ENCODE results near the gene SH3PXD2B. TPM values are rescaled to one million over a fixed set of nuclear protein-coding genes. Genes with fewer than 3 reads are reported as not detected.

SH3PXD2B gene
- total and polyA plus RNA-seq, 2 of the 13 experiments (the other 11 are each of a cell fraction or from before 2014, with no cell fraction given) = 3.4 to 4.6 TPM

DNA sequence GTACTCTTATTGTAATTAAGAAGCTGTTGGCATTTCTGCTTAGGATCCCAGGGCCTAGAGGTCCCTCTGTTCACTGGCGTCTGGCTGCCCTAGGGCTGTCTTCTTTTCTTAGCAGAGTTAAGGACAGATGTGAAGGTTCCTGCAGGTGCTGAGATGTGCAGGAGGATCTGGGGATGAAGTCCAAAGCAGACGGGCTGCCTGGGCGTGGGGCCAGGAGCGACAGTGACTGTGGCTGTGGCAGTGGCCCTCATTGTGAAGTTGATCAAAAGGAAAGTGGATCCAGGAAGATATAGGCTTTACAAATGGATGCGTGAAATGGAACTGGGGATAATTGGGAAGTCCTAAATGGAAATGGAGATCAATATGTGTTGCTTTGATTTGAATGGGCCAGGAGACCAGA lies 19.1 kb upstream of the SH3PXD2B start (continued):
- TF ChIP-seq, protein P1, sequence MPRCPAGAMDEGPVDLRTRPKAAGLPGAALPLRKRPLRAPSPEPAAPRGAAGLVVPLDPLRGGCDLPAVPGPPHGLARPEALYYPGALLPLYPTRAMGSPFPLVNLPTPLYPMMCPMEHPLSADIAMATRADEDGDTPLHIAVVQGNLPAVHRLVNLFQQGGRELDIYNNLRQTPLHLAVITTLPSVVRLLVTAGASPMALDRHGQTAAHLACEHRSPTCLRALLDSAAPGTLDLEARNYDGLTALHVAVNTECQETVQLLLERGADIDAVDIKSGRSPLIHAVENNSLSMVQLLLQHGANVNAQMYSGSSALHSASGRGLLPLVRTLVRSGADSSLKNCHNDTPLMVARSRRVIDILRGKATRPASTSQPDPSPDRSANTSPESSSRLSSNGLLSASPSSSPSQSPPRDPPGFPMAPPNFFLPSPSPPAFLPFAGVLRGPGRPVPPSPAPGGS (CRISPR knock-in tag; IDR thresholded peaks at IDR 0.05) = no peak
- no peak for TF ChIP-seq MIER3 (CRISPR knock-in tag; IDR thresholded peaks at IDR 0.05; ENCODE audit: borderline replicate concordance)
- TF ChIP-seq RFX3 (CRISPR knock-in tag; IDR thresholded peaks at IDR 0.05) = no peak
- TF ChIP-seq KLF13 (CRISPR knock-in tag; IDR thresholded peaks at IDR 0.05) = no peak
- TF ChIP-seq ERF (CRISPR knock-in tag; IDR thresholded peaks at IDR 0.05) = no peak
- no peak for TF ChIP-seq BRF2 (CRISPR knock-in tag; IDR thresholded peaks at IDR 0.05)

- Histone ChIP-seq H3K4me2 (ENCODE audit: low read depth, low read length) (no peak overlapping the region), H4K20me1 (ENCODE audit: insufficient read depth, low read length) (no peaks in the 10 kb centered on the region), H3K27ac (ENCODE audit: extremely low read length, insufficient read depth, low read length) (no peak overlapping the region), H3K4me1 (ENCODE audit: insufficient read depth, low read length) (0 out of 2 replicates have a peak, but pooled peaks cover 5% of the 10 kb centered on the region), H3K27me3 (ENCODE audit: control insufficient read depth in 1 of 2, insufficient read depth in 2 of 2, low read length in 2 of 2) (peaks cover 1 to 19% of the 10 kb centered on the region in 2 experiments; a peak in 2 of 5 replicates), H3K9ac (ENCODE audit: insufficient read depth, low read depth, low read length) (no peak overlapping the region), H3K4me3 (replicated peaks in 1 of 3; ENCODE audit: insufficient read depth in 1 of 3, low read depth in 2 of 3, low read length in 3 of 3) (no peak overlapping the region), H3K36me3 (replicated peaks in 1 of 2; ENCODE audit: control insufficient read depth in 1 of 2, insufficient read depth in 2 of 2, low read length in 2 of 2) (no peaks in the 10 kb centered on the region), H3K9me3 (ENCODE audit: low read length) (no peaks in the 10 kb centered on the region), H2AFZ (ENCODE audit: low read length) (no peak overlapping the region), H3K79me2 (ENCODE audit: insufficient read depth, low read length) (no peaks in the 10 kb centered on the region)
- CTCF ChIA-PET (ENCODE audit: low intra/inter-chr PET ratio, low total read pairs) = no interaction called here
- POLR2A ChIA-PET = no interaction called here
- DNase-seq (ENCODE audit: low spot score) (no peak), ATAC-seq (no peak), FAIRE-seq (no peak)
- WGBS (ENCODE audit: low lambda C conversion rate) = 38% methylated on average over 7 of the region's 7 CpGs
- in situ Hi-C loops (cut with HindIII; ENCODE audit: extremely low pct_ligation_motif_present, low pct_unique_long_range_greater_than_20kb) (loop anchor here (10.0 kb wide), 1 partner anchor 455 kb away; no protein-coding TSS in a partner anchor), intact Hi-C loops (cut with micrococcal nuclease; ENCODE audit: unreplicated experiment) (no loop called here)
- BruUV-seq (replicated peaks) = no TSS peak
- TF ChIP-seq ZKSCAN1 (IDR thresholded peaks at IDR 0.05; ENCODE audit: low read length) (no peak), SIN3A (IDR thresholded peaks at IDR 0.05; ENCODE audit: borderline replicate concordance, low read depth, low read length) (no peak), KMT2B (CRISPR knock-in tag; IDR thresholded peaks at IDR 0.05) (no peak), ZNF619 (CRISPR knock-in tag; IDR thresholded peaks at IDR 0.05) (no peak), ZNF883 (CRISPR knock-in tag; IDR thresholded peaks at IDR 0.05; ENCODE audit: not compliant biosample characterization) (no peak), ZNF260 (CRISPR knock-in tag; IDR thresholded peaks at IDR 0.05; ENCODE audit: borderline replicate concordance, low read depth) (no peak), NR2C2 (CRISPR knock-in tag; IDR thresholded peaks at IDR 0.05; ENCODE audit: borderline replicate concordance) (no peak)
- TF ChIP-seq, protein P2, sequence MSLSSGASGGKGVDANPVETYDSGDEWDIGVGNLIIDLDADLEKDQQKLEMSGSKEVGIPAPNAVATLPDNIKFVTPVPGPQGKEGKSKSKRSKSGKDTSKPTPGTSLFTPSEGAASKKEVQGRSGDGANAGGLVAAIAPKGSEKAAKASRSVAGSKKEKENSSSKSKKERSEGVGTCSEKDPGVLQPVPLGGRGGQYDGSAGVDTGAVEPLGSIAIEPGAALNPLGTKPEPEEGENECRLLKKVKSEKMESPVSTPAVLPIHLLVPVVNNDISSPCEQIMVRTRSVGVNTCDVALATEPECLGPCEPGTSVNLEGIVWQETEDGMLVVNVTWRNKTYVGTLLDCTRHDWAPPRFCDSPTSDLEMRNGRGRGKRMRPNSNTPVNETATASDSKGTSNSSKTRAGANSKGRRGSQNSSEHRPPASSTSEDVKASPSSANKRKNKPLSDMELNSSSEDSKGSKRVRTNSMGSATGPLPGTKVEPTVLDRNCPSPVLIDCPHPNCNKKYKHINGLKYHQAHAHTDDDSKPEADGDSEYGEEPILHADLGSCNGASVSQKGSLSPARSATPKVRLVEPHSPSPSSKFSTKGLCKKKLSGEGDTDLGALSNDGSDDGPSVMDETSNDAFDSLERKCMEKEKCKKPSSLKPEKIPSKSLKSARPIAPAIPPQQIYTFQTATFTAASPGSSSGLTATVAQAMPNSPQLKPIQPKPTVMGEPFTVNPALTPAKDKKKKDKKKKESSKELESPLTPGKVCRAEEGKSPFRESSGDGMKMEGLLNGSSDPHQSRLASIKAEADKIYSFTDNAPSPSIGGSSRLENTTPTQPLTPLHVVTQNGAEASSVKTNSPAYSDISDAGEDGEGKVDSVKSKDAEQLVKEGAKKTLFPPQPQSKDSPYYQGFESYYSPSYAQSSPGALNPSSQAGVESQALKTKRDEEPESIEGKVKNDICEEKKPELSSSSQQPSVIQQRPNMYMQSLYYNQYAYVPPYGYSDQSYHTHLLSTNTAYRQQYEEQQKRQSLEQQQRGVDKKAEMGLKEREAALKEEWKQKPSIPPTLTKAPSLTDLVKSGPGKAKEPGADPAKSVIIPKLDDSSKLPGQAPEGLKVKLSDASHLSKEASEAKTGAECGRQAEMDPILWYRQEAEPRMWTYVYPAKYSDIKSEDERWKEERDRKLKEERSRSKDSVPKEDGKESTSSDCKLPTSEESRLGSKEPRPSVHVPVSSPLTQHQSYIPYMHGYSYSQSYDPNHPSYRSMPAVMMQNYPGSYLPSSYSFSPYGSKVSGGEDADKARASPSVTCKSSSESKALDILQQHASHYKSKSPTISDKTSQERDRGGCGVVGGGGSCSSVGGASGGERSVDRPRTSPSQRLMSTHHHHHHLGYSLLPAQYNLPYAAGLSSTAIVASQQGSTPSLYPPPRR (CRISPR knock-in tag; IDR thresholded peaks at IDR 0.05; ENCODE audit: borderline replicate concordance) = no peak
- TF ChIP-seq, protein P3, sequence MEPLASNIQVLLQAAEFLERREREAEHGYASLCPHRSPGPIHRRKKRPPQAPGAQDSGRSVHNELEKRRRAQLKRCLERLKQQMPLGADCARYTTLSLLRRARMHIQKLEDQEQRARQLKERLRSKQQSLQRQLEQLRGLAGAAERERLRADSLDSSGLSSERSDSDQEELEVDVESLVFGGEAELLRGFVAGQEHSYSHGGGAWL (CRISPR knock-in tag; IDR thresholded peaks at IDR 0.05) = no peak
These were observed 15.4 kb upstream of the SH3PXD2B start for GRCh38 chr5:172469697-172470096.
